Spleen (tissue), 11 donors: ENCODE data around the gene MAN1B1. TPM values are rescaled to one million over a fixed set of nuclear protein-coding genes. Genes with fewer than 3 reads are reported as not detected.
"Not testable (repeated sequence)": the region's sequence is repeated elsewhere in the genome, so short reads cannot be mapped to it uniquely, and the experiment has no call there.

ENCODE experiments used
- DNase-seq: peaks from one replicate; pipeline ENCODE4 v3.0.0-alpha.2; 2020
- H3K27ac ChIP-seq, 8 donors: fragments of 200-600 bp; sonication (generic) in 7 of 8; 1 replicate in 4 of 8; 2 replicates in 4 of 8; pipeline versions ENCODE4 v1.5.0 to v1.8.0; 2016 to 2021; ENCODE audit warnings: inconsistent platforms in 4 of 8, mild to moderate bottlenecking in 4 of 8, moderate library complexity in 1 of 8
- H3K27me3 ChIP-seq, 7 donors: fragments of 200-600 bp; sonication (generic) in 6 of 7; replicated peaks in 1 of 7; 1 replicate in 4 of 7; 2 replicates in 3 of 7; pipeline versions ENCODE4 v1.5.0 to v1.8.0; 2016 to 2021; ENCODE audit warnings: inconsistent platforms in 3 of 7, mild to moderate bottlenecking in 1 of 7
- H3K36me3 ChIP-seq, 6 donors: fragments of 200-600 bp; sonication (generic) in 5 of 6; 1 replicate in 4 of 6; 2 replicates in 2 of 6; pipeline versions ENCODE4 v1.5.0 to v1.8.0; 2016 to 2021; ENCODE audit warnings: inconsistent platforms in 2 of 6
- H3K4me1 ChIP-seq, 6 donors: fragments of 200-600 bp; sonication (generic) in 5 of 6; 1 replicate in 3 of 6; 2 replicates in 3 of 6; pipeline versions ENCODE4 v1.5.0 to v1.8.0; 2016 to 2021; ENCODE audit warnings: inconsistent platforms in 3 of 6
- H3K4me3 ChIP-seq, 8 donors: fragments of 200-600 bp; sonication (generic) in 7 of 8; 1 replicate in 4 of 8; 2 replicates in 4 of 8; pipeline versions ENCODE4 v1.5.0 to v1.8.0; 2016 to 2021; ENCODE audit warnings: inconsistent platforms in 4 of 8, mild to moderate bottlenecking in 4 of 8, moderate library complexity in 2 of 8
- H3K9me3 ChIP-seq, 8 donors: fragments of 200-600 bp; sonication (generic) in 7 of 8; 1 replicate in 4 of 8; 2 replicates in 4 of 8; pipeline versions ENCODE4 v1.5.0 to v1.8.0; 2016 to 2021; ENCODE audit warnings: inconsistent platforms in 4 of 8
- CTCF ChIP-seq, 11 experiments: fragments of 200-600 bp in 7 of 11; fragments of 450-650 bp in 4 of 11; sonication (generic) in 4 of 11; IDR thresholded peaks in 8 of 11; conservative IDR thresholded peaks in 3 of 11; 1 replicate in 7 of 11; 2 replicates in 4 of 11; pipeline versions ENCODE4 v1.4.0 to v1.8.0; 2016 to 2021; ENCODE audit warnings: antibody characterized with exemption in 11 of 11, inconsistent platforms in 4 of 11, mild to moderate bottlenecking in 1 of 11
- POLR2A ChIP-seq, 3 donors: fragments of 450-650 bp; IDR thresholded peaks; one replicate each; pipeline ENCODE4 v1.5.1; 2017; ENCODE audit warnings: antibody characterized with exemption in 3 of 3, mild to moderate bottlenecking in 1 of 3
- POLR2AphosphoS5 ChIP-seq, 3 donors: sonication (generic); formaldehyde crosslinking; IDR thresholded peaks; one replicate each; pipeline ENCODE4 v1.5.1; 2017; ENCODE audit warnings: antibody characterized with exemption in 3 of 3
- WGBS, 5 donors: extraction: QIAGEN DNeasy Blood & Tissue Kit in 3 of 5; methylation state at CpG; one replicate each; pipeline versions ENCODE4 v1.1.5 to v1.1.7; 2013 to 2018; 5-methylcytosine and 5-hydroxymethylcytosine counted together
- intact Hi-C: fragments of 100-400 bp; cut with DNase I; formaldehyde crosslinking; loops from one replicate; pipeline ENCODE4 v1.15.0; 2023; ENCODE audit warnings: low total_unique reads
- polyA plus RNA-seq, 3 donors: library from polyadenylated mRNA; stranded (reverse); fragments of 200-250 nt; gene quantifications; one replicate each; pipeline ENCODE4 v1.2.1, GENCODE V29; 2013
- total RNA-seq, 7 donors: library from RNA; depleted of rRNA in 3 of 7; stranded (reverse); fragments of >200 nt in 3 of 7; fragmentation: NEBNext Ultra II Directional in 4 of 7; extraction: Animal tissue kit (Norgen Biotek cat#: 25700) in 4 of 7; gene quantifications; one replicate each; pipeline versions ENCODE4 v1.1.0 to v1.2.1, GENCODE V29; 2016 to 2021
- donor health status: healthy with polysubstance abuse.
- donor health status: DM: no; HTN: no; CAD: no; lungs with moderate emphysema.
- donor health status: DM: no; HTN: no; CAD: no.
- donor health status: Bipolar disorder and iron deficiency.
- donor health status: healthy.
- donor health status: DM: no; HTN: no; CAD: no.
- donor health status: DM: yes; HTN: yes; CAD: no.

Gene MAN1B1
- total and polyA plus RNA-seq, 10 donors = 43.2 to 112 (median 52.8) TPM

GRCh38 chr9:137117269-137117731, 30.5 kb downstream of the MAN1B1 start:
- Histone ChIP-seq H3K36me3 (peaks cover 0 to 12% (median 6%) of the 10 kb centered on the region in 6 donors), H3K9me3 (no peaks in the 10 kb centered on the region), H3K27ac (no peak overlapping the region), H3K27me3 (no peaks in the 10 kb centered on the region), H3K4me3 (no peak overlapping the region), H3K4me1 (peaks cover 8 to 59% (median 28%) of the 10 kb centered on the region in 6 donors)
- WGBS, 5 donors = 78 to 93% (median 89%) methylated on average over 11 to 15 of the region's 15 CpGs
- no peak for DNase-seq
- intact Hi-C loops = loop anchor here (5.0 kb wide), 1 partner anchor 105 kb away; the partner anchor contains the start of gene RNF208
- TF ChIP-seq POLR2A (IDR thresholded peaks at IDR 0.05) = no peak
- TF ChIP-seq CTCF (IDR thresholded peaks at IDR 0.05 in 8 of 11, conservative IDR thresholded peaks at IDR 0.05 in 3 of 11) = no peak
- TF ChIP-seq POLR2AphosphoS5 (IDR thresholded peaks at IDR 0.05) = peak in 1 of 3 donors; percentile 30

- peaks cover 8 to 57% (median 26%) of the 10 kb centered on the region in 6 donors for H3K4me1 ChIP-seq
- 70 to 82% (median 75%) methylated on average over 12 of the region's 12 CpGs for WGBS, 5 donors
- not testable (repeated sequence) for H3K36me3 ChIP-seq, H3K9me3 ChIP-seq, H3K27me3 ChIP-seq, H3K4me3 ChIP-seq, H3K27ac ChIP-seq, DNase-seq
- intact Hi-C loops = loop anchor here (5.0 kb wide), 1 partner anchor 104 kb away; the partner anchor contains the start of gene RNF208
Measured at GRCh38 chr9:137118092-137118603, 31.4 kb downstream of the MAN1B1 start.

GRCh38 chr9:137121927-137122795, 35.4 kb downstream of the MAN1B1 start:
- peaks cover 8 to 53% (median 23%) of the 10 kb centered on the region in 6 donors for H3K4me1 ChIP-seq
- H3K4me3 ChIP-seq = peak overlapping the region in 1 of 8 donors; percentile 42
- H3K27me3 ChIP-seq, DNase-seq, intact Hi-C loops, H3K36me3 ChIP-seq, H3K9me3 ChIP-seq: not testable (repeated sequence)
- WGBS, 5 donors = 48 to 69% (median 65%) methylated on average over 14 to 25 of the region's 25 CpGs
- peak overlapping the region in 5 of 8 donors; percentile 27 to 59 (median 43) for H3K27ac ChIP-seq

- H3K9me3 ChIP-seq, H3K36me3 ChIP-seq, intact Hi-C loops, H3K4me3 ChIP-seq, DNase-seq, H3K27me3 ChIP-seq: not testable (repeated sequence)
- peaks cover 15 to 61% (median 31%) of the 10 kb centered on the region in 6 donors for H3K4me1 ChIP-seq
- H3K27ac ChIP-seq = peak overlapping the region in 4 of 8 donors; percentile 34 to 48 (median 42)
- 67 to 76% (median 72%) methylated on average over 16 of the region's 16 CpGs for WGBS, 5 donors
Measured at GRCh38 chr9:137122796-137123467, 36.1 kb downstream of the MAN1B1 start.

GRCh38 chr9:137123468-137123837, 36.7 kb downstream of the MAN1B1 start:
- no peaks in the 10 kb centered on the region for H3K36me3 ChIP-seq
- H3K9me3 ChIP-seq = no peaks in the 10 kb centered on the region
- no peaks in the 10 kb centered on the region for H3K27me3 ChIP-seq
- no peak overlapping the region for H3K4me3 ChIP-seq
- intact Hi-C loops = no loop called here
- TF ChIP-seq POLR2AphosphoS5 (IDR thresholded peaks at IDR 0.05) = no peak
- TF ChIP-seq POLR2A (IDR thresholded peaks at IDR 0.05) = no peak
- 55 to 63% (median 62%) methylated on average over 5 of the region's 5 CpGs for WGBS, 5 donors
- H3K4me1 ChIP-seq = peaks cover 20 to 66% (median 36%) of the 10 kb centered on the region in 6 donors
- peak overlapping the region in 3 of 8 donors; percentile 34 to 48 (median 38) for H3K27ac ChIP-seq
- DNase-seq = no peak

- H3K36me3 ChIP-seq, DNase-seq, intact Hi-C loops, H3K27me3 ChIP-seq, H3K9me3 ChIP-seq, H3K27ac ChIP-seq, H3K4me3 ChIP-seq: not testable (repeated sequence)
- 77 to 92% (median 81%) methylated on average over 5 of the region's 5 CpGs for WGBS, 5 donors
- peaks cover 25 to 67% (median 39%) of the 10 kb centered on the region in 6 donors for H3K4me1 ChIP-seq
Measured at GRCh38 chr9:137123952-137124462, 37.2 kb downstream of the MAN1B1 start.
